A549 (cell line): ENCODE results near the gene MAP2K7. TPM values are rescaled to one million over a fixed set of nuclear protein-coding genes. Genes with fewer than 3 reads are reported as not detected.

ENCODE experiments used
- ATAC-seq, 2 experiments: fragments of 200-7000 bp in 1 of 2; fragments of >200 bp in 1 of 2; cut with Nextera tagmentation in 1 of 2; cut with Tn5 transposase in 1 of 2; 3 replicates each; pipeline versions ENCODE4 v1.8.0 to v1.9.1; 2018 to 2020; ENCODE audit warnings: mild to moderate bottlenecking in 1 of 2, moderate library complexity in 1 of 2
- CTCF ChIA-PET: fragments of 300-600 bp; sonication (Branson Sonifier 250); formaldehyde crosslinking; extraction: SDS; loops from one replicate; lab custom pipeline; 2021; ENCODE audit warnings: antibody characterized with exemption, inconsistent platforms; lab: Yijun Ruan, JAX
- POLR2A ChIA-PET: fragments of 350-600 bp; formaldehyde crosslinking; extraction: SDS; loops from one replicate; lab custom pipeline; 2021; ENCODE audit warnings: antibody characterized with exemption, inconsistent platforms; lab: Yijun Ruan, JAX
- DNase-seq, 2 experiments: peaks; one replicate each; pipeline versions ENCODE4 v3.0.0 to v3.0.0-alpha.2; 2011 to 2016; ENCODE audit warnings: low read depth in 1 of 2, low spot score in 1 of 2
- FAIRE-seq: peaks from 2 replicates; lab custom pipeline; 2011; peaks lifted over from hg19 to GRCh38; lab: Jason Lieb, UNC
- H3K27ac ChIP-seq, 2 experiments: fragments of >200 bp; sonication (Bioruptor Twin); formaldehyde crosslinking; 3 replicates each; pipeline ENCODE4 v1.5.1; 2016 to 2017
- H3K4me1 ChIP-seq: fragments of >200 bp; sonication (Bioruptor Twin); formaldehyde crosslinking; 3 replicates; pipeline ENCODE4 v1.6.1; 2016
- H3K4me2 ChIP-seq: fragments of >200 bp; sonication (Bioruptor Twin); formaldehyde crosslinking; 3 replicates; pipeline ENCODE4 v1.6.1; 2016
- H3K4me3 ChIP-seq: fragments of >200 bp; sonication (Bioruptor Twin); formaldehyde crosslinking; 3 replicates; pipeline ENCODE4 v1.5.1; 2016
- H3K9me3 ChIP-seq: fragments of >200 bp; sonication (Bioruptor Twin); formaldehyde crosslinking; 3 replicates; pipeline ENCODE4 v1.6.1; 2016
- ESRRA ChIP-seq: fragments of 150-350 bp; IDR thresholded peaks from 2 replicates; pipeline ENCODE4 v1.6.1; 2014; ENCODE audit warnings: mild to moderate bottlenecking, low read length, borderline replicate concordance
- JUN ChIP-seq, 2 experiments: fragments of >200 bp; sonication (Bioruptor Twin); formaldehyde crosslinking; IDR thresholded peaks; 2 replicates in 1 of 2; 3 replicates in 1 of 2; pipeline ENCODE4 v1.6.1; 2016 to 2017
- MYC ChIP-seq: IDR thresholded peaks from 2 replicates; pipeline ENCODE4 v1.6.1; 2012; ENCODE audit warnings: mild to moderate bottlenecking, inconsistent platforms, low read length, improper control_type of control experiment, borderline replicate concordance
- POLR2AphosphoS2 ChIP-seq: conservative IDR thresholded peaks from 2 replicates; pipeline ENCODE4 v1.6.1; 2012; ENCODE audit warnings: low read length, improper control_type of control experiment, inconsistent platforms
- RCOR1 ChIP-seq: fragments of 150-350 bp; IDR thresholded peaks from 2 replicates; pipeline ENCODE4 v1.6.1; 2014; ENCODE audit warnings: antibody characterized with exemption, low read length, low read depth
- ZFP36 ChIP-seq: fragments of 450-650 bp; IDR thresholded peaks from 2 replicates; pipeline ENCODE4 v1.6.1; 2014; ENCODE audit warnings: borderline replicate concordance; ENCODE audit not compliant: partially characterized antibody
- WGBS: methylation state at CpG from one replicate; pipeline ENCODE4 v1.1.6; 2017; ENCODE audit errors: missing lambda C conversion rate; 5-methylcytosine and 5-hydroxymethylcytosine counted together
- polyA plus RNA-seq, 4 experiments: library from polyadenylated mRNA; depleted of rRNA in 3 of 4; stranded (reverse); fragments of >200 nt; fragmentation: RNase III in 1 of 4; extraction: RNeasy Plus Mini Kit Qiagen cat#74134 plus additional on column Dnase treatment in 1 of 4; gene quantifications; 2 replicates in 3 of 4; 3 replicates in 1 of 4; pipeline ENCODE4 v1.2.3, GENCODE V29; 2011 to 2017
- TF ChIP-seq, protein P1 (sequence below): fragments of 250-450 bp; sonication (Bioruptor Pico); IDR thresholded peaks from 2 replicates; pipeline ENCODE4 v1.5.0; 2021; ENCODE audit warnings: mild to moderate bottlenecking, moderate library complexity, borderline replicate concordance
- TF ChIP-seq, protein P2 (sequence below): fragments of 250-450 bp; sonication (Bioruptor Pico); IDR thresholded peaks from 2 replicates; pipeline ENCODE4 v1.5.0; 2020; ENCODE audit warnings: low read depth, mild to moderate bottlenecking, moderate library complexity
- TF ChIP-seq, protein P3 (sequence below): IDR thresholded peaks from 2 replicates; pipeline ENCODE4 v1.6.1; 2012

Gene MAP2K7
- polyA plus RNA-seq, 2 of the 4 experiments (the other 2 are of a cell fraction): 5.5 to 19.4 TPM

DNA sequence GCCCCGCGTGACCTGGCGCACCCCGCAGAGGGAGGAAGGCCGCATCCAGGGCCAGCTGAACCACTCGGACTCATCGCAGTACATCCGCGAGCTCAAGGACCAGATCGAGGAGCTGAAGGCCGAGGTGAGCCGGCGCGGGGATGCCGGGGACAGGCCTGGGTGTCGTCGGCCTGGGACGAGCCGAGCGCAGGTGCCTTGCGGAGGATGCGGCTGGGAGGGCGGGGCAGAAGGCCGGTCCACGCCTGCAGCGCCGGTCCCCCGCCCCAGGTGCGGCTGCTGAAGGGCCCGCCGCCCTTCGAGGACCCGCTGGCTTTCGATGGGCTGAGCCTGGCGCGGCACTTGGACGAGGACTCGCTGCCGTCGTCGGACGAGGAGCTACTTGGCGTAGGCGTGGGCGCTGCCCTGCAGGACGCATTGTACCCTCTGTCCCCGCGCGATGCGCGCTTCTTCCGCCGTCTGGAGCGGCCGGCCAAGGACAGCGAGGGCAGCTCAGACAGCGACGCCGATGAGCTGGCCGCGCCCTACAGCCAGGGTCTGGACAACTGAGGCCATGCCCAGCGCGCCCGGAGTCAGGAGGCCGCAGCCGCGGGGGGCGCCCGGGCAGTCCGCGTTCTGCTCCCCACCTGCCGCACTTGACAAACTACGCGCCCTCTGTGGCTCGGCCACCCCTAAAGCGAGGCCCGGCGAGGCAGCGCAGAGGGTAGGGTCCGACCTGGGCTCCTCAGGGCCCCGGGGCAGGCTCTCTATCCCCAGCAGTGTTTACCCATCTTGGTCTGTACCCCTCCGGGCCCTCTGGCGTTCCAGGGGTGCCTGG, 40.3 kb upstream of the MAP2K7 start (continued):
- TF ChIP-seq, protein P1, sequence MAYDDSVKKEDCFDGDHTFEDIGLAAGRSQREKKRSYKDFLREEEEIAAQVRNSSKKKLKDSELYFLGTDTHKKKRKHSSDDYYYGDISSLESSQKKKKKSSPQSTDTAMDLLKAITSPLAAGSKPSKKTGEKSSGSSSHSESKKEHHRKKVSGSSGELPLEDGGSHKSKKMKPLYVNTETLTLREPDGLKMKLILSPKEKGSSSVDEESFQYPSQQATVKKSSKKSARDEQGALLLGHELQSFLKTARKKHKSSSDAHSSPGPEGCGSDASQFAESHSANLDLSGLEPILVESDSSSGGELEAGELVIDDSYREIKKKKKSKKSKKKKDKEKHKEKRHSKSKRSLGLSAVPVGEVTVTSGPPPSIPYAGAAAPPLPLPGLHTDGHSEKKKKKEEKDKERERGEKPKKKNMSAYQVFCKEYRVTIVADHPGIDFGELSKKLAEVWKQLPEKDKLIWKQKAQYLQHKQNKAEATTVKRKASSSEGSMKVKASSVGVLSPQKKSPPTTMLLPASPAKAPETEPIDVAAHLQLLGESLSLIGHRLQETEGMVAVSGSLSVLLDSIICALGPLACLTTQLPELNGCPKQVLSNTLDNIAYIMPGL: no peak
- TF ChIP-seq, protein P2, sequence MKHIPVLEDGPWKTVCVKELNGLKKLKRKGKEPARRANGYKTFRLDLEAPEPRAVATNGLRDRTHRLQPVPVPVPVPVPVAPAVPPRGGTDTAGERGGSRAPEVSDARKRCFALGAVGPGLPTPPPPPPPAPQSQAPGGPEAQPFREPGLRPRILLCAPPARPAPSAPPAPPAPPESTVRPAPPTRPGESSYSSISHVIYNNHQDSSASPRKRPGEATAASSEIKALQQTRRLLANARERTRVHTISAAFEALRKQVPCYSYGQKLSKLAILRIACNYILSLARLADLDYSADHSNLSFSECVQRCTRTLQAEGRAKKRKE (CRISPR knock-in tag): no peak
- no peak for TF ChIP-seq JUN (IDR thresholded peaks at IDR 0.05)
- TF ChIP-seq, all 56 proteins: peak for 0

DNA sequence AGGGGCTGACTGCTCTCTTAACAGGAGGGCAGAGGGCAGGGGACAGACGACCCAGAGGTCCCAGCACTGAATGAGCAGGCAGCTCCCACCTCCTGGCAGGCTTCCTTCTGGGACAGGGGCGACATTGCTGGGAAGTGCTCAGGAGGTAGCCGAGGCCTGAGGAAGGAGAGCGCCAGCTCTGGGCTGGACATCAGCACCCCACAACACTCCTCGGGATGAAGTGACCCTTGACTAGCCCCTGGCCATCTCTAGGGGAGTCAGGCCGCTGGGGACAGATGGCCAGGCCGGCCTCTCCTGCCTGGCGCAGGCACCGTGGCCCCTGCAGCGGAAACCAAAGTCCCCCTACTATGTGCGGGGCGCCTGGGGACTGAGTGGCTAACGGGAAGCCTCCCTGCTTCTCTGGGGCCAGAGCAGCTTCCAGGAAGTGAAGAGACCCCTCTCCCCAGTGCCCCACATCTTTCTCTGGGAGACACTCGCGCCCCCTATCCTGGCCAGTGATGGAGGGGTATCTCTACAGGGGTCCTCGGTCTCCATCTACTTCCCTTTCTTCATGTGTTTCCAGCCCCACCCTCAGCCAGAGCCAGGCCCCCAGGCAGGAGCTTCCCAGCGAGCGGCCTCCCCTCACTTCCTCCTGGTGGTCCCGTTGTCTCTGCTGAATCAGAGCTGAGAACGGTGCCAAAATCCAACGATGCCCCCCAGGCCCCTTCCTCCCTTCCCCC, 39.5 kb upstream of the MAP2K7 start:
- Histone ChIP-seq H3K4me1 (peaks cover 7% of the 10 kb centered on the region), H3K9me3 (no peaks in the 10 kb centered on the region), H3K4me2 (no peak overlapping the region), H3K4me3 (no peak overlapping the region), H3K27ac (no peak overlapping the region)
- WGBS: 96% methylated on average over 5 of the region's 21 CpGs
- FAIRE-seq (no peak), DNase-seq (no peak), ATAC-seq (no peak)
- TF ChIP-seq, protein P3, sequence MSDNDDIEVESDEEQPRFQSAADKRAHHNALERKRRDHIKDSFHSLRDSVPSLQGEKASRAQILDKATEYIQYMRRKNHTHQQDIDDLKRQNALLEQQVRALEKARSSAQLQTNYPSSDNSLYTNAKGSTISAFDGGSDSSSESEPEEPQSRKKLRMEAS: no peak
- POLR2A ChIA-PET: no interaction called here
- CTCF ChIA-PET: interaction anchor here (2.4 kb wide), 1 partner anchor 11 kb away, joined by 9 read pairs; no protein-coding TSS in a partner anchor

DNA sequence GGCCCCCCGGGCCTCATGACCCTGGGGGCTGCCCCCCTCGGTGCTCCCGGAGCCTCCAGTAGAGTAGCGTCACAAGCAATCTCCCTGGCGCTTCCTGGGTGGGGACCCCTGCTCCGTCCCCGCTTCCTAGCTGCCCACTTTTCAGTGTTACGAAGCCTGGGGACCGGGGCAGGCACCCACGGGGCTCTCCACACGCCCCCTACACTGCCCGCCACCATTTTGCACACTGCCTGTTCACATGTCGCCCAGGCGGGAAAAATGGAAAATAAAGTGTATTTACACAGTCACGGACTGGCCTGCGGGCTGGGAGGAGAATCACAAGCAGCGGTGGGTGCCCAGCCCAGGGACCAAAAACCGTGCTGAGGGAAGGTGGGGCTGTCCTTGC, 39.0 kb upstream of the MAP2K7 start:
- peaks cover 7% of the 10 kb centered on the region for H3K4me1 ChIP-seq
- CTCF ChIA-PET: interaction anchor here (2.4 kb wide), 1 partner anchor 12 kb away, joined by 9 read pairs; no protein-coding TSS in a partner anchor
- H3K27ac ChIP-seq: no peak overlapping the region
- ATAC-seq: no peak
- FAIRE-seq: no peak
- no peak overlapping the region for H3K4me3 ChIP-seq
- DNase-seq: no peak
- no peak for TF ChIP-seq ESRRA
- TF ChIP-seq, protein P1: no peak
- TF ChIP-seq MYC: no peak
- no peak for TF ChIP-seq RCOR1
- H3K9me3 ChIP-seq: no peaks in the 10 kb centered on the region
- POLR2A ChIA-PET: no interaction called here
- no peak overlapping the region for H3K4me2 ChIP-seq
- WGBS: 67% methylated on average over 11 of the region's 18 CpGs

DNA sequence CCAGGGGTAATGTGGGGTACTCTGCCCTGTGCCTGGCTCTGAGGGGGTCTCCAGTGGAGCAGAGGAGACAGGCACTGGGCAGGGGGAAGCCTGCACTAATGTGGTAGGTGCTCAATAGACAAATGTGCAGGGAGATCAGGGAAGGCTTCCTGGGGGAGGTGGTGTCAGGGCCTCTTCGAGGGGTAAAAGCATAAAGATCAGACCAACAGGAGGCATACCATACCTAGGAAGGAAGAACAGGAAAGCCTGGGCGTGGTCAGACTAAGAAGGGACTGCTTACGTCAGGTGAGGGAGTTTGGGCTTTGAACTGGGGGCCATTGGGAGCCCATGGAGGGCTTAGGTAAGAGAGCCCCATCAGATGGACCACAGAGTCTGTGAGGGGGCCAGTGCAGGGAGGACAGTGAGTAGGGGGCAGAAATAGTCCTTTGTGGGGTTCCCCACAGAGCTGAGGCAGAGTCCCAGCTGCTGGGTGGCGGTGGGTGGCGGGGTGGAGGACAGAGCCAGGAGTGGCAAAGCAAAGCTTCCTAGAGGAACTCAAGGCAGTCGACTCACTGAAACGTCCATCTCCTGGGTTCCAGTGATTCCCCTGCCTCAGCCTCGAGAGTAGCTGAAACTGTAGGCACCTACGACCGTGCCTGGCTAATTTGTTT, 38.3 kb upstream of the MAP2K7 start:
- DNase-seq: no peak
- H3K4me3 ChIP-seq: no peak overlapping the region
- H3K27ac ChIP-seq: no peak overlapping the region
- POLR2A ChIA-PET: no interaction called here
- FAIRE-seq: no peak
- peaks cover 8% of the 10 kb centered on the region for H3K4me1 ChIP-seq
- H3K4me2 ChIP-seq: no peak overlapping the region
- WGBS: 63% methylated on average over 10 of the region's 10 CpGs
- CTCF ChIA-PET: interaction anchor here (0.6 to 2.3 kb wide), 2 partner anchors 12 to 66 kb away, joined by 3 to 13 read pairs; no protein-coding TSS in a partner anchor
- ATAC-seq: no peak
- no peaks in the 10 kb centered on the region for H3K9me3 ChIP-seq
- TF ChIP-seq POLR2AphosphoS2 (no peak), ZFP36 (peak; percentile 79)
